GM12878 (cell line): ENCODE data around the gene FXYD3. TPM values are rescaled to one million over a fixed set of nuclear protein-coding genes. Genes with fewer than 3 reads are reported as not detected.

ENCODE experiments used
- ATAC-seq: fragments of 200-7000 bp; cut with Tn5 transposase; 3 replicates; pipeline ENCODE4 v1.9.1; 2020; ENCODE audit warnings: mild to moderate bottlenecking, moderate library complexity
- BruUV-seq: library from RNA; stranded (reverse); fragments of 400-500 nt; replicated peaks from 2 replicates; lab custom pipeline; 2021; lab: Mats Ljungman, UMichigan
- CTCF ChIA-PET: fragments of 300-600 bp; sonication (Branson Sonifier 250); formaldehyde crosslinking; extraction: SDS; loops from one replicate; lab custom pipeline; 2021; ENCODE audit warnings: inconsistent platforms; lab: Yijun Ruan, JAX
- POLR2A ChIA-PET: fragments of 350-600 bp; formaldehyde crosslinking; extraction: SDS; loops from one replicate; lab custom pipeline; 2021; ENCODE audit warnings: inconsistent platforms; lab: Charles Lee
- RAD21 ChIA-PET: fragments of 300-600 bp; sonication (Branson Sonifier 250); formaldehyde crosslinking; loops from one replicate; lab custom pipeline; 2023; ENCODE audit warnings: antibody characterized with exemption; ENCODE audit not compliant: unreplicated experiment; lab: Charles Lee
- SMC1A ChIA-PET: fragments of 300-600 bp; sonication (Branson Sonifier 250); formaldehyde crosslinking; loops from one replicate; lab custom pipeline; 2023; ENCODE audit not compliant: unreplicated experiment, uncharacterized antibody; lab: Charles Lee
- DNase-seq: peaks from one replicate; pipeline ENCODE4 v3.0.0-alpha.2; 2011; ENCODE audit warnings: low read depth, low spot score
- FAIRE-seq: peaks from 3 replicates; lab custom pipeline; 2011; peaks lifted over from hg19 to GRCh38; lab: Jason Lieb, UNC
- H2AFZ ChIP-seq: 2 replicates; pipeline ENCODE4 v1.6.0; 2011; ENCODE audit warnings: low read depth, low read length, control low read depth; ENCODE audit not compliant: control insufficient read depth
- H3K27ac ChIP-seq: 2 replicates; pipeline ENCODE4 v1.5.1; 2011; ENCODE audit warnings: control low read depth; ENCODE audit not compliant: control insufficient read depth, insufficient read depth
- H3K27me3 ChIP-seq, 2 experiments: replicated peaks in 1 of 2; 2 replicates each; pipeline versions ENCODE4 v1.6.0 to v1.6.1; 2011; ENCODE audit warnings: low read length in 1 of 2; ENCODE audit not compliant: control insufficient read depth in 2 of 2, insufficient read depth in 2 of 2
- H3K36me3 ChIP-seq, 2 experiments: 2 replicates each; pipeline ENCODE4 v1.5.1; 2011; ENCODE audit warnings: low read length in 1 of 2; ENCODE audit not compliant: control insufficient read depth in 2 of 2, insufficient read depth in 2 of 2
- H3K4me1 ChIP-seq: 2 replicates; pipeline ENCODE4 v1.6.1; 2011; ENCODE audit warnings: mild to moderate bottlenecking, low read length, moderate library complexity, mixed read lengths; ENCODE audit not compliant: control insufficient read depth, insufficient read depth
- H3K4me2 ChIP-seq: 2 replicates; pipeline ENCODE4 v1.6.0; 2011; ENCODE audit warnings: control low read depth; ENCODE audit not compliant: control insufficient read depth, insufficient read depth
- H3K4me3 ChIP-seq: fragments of 200-600 bp; sonication (generic); 2 replicates; pipeline ENCODE4 v1.5.1; 2016
- H3K79me2 ChIP-seq: 2 replicates; pipeline ENCODE4 v1.6.0; 2011; ENCODE audit warnings: low read length; ENCODE audit not compliant: control insufficient read depth, insufficient read depth
- H3K9ac ChIP-seq: 2 replicates; pipeline ENCODE4 v1.8.0; 2011; ENCODE audit warnings: low read length, control low read depth, mixed read lengths; ENCODE audit not compliant: control insufficient read depth, insufficient read depth
- H3K9me3 ChIP-seq: replicated peaks from 3 replicates; pipeline ENCODE4 v1.5.1; 2011; ENCODE audit warnings: mild to moderate bottlenecking, low read length; ENCODE audit not compliant: control insufficient read depth, insufficient read depth
- H4K20me1 ChIP-seq: 2 replicates; pipeline ENCODE4 v1.6.0; 2011; ENCODE audit not compliant: control insufficient read depth, insufficient read depth
- ATF7 ChIP-seq: fragments of 450-650 bp; IDR thresholded peaks from 2 replicates; pipeline ENCODE4 v1.6.1; 2016; ENCODE audit warnings: low read depth, mild to moderate bottlenecking
- BCL11A ChIP-seq: IDR thresholded peaks from 2 replicates; pipeline ENCODE4 v1.6.1; 2011; ENCODE audit warnings: low read depth, low read length
- CHD4 ChIP-seq: fragments of 200-600 bp; sonication (generic); IDR thresholded peaks from 2 replicates; pipeline ENCODE4 v1.6.1; 2016; ENCODE audit warnings: mild to moderate bottlenecking
- EGR1 ChIP-seq, 2 experiments: IDR thresholded peaks; 1 replicate in 1 of 2; 2 replicates in 1 of 2; pipeline ENCODE4 v1.6.1; 2011 to 2012; ENCODE audit warnings: low read depth in 2 of 2, low read length in 2 of 2, borderline replicate concordance in 1 of 2, mild to moderate bottlenecking in 1 of 2, moderate library complexity in 1 of 2
- EP300 ChIP-seq, 2 experiments: fragments of 150-350 bp in 1 of 2; IDR thresholded peaks; 2 replicates each; pipeline ENCODE4 v1.6.1; 2011 to 2012; ENCODE audit warnings: low read depth in 2 of 2, low read length in 2 of 2, borderline replicate concordance in 1 of 2, improper control_type of control experiment in 1 of 2, inconsistent platforms in 1 of 2; ENCODE audit not compliant: control insufficient read depth in 1 of 2
- MYB ChIP-seq: fragments of 150-350 bp; IDR thresholded peaks from 2 replicates; pipeline ENCODE4 v1.6.1; 2014; ENCODE audit warnings: mild to moderate bottlenecking, low read depth, low read length, borderline replicate concordance
- POU2F2 ChIP-seq: IDR thresholded peaks from 3 replicates; pipeline ENCODE4 v1.6.1; 2011; ENCODE audit warnings: low read depth, mild to moderate bottlenecking, low read length, borderline replicate concordance
- RAD51 ChIP-seq: fragments of 450-650 bp; IDR thresholded peaks from 2 replicates; pipeline ENCODE4 v1.6.1; 2016; ENCODE audit warnings: moderate library complexity, mild to moderate bottlenecking, inconsistent platforms
- REST ChIP-seq: IDR thresholded peaks from 2 replicates; pipeline ENCODE4 v1.6.1; 2012; ENCODE audit warnings: mild to moderate bottlenecking, low read depth, low read length
- SMARCA5 ChIP-seq: fragments of 450-650 bp; IDR thresholded peaks from 2 replicates; pipeline ENCODE4 v1.6.1; 2017; ENCODE audit warnings: mild to moderate bottlenecking
- TBL1XR1 ChIP-seq: IDR thresholded peaks from 2 replicates; pipeline ENCODE4 v1.6.1; 2012; ENCODE audit warnings: low read depth, low read length, improper control_type of control experiment
- USF1 ChIP-seq: IDR thresholded peaks from 2 replicates; pipeline ENCODE4 v1.6.1; 2011; ENCODE audit warnings: borderline replicate concordance, low read depth, mild to moderate bottlenecking, moderate library complexity, mixed read lengths, low read length; ENCODE audit not compliant: insufficient read depth; ENCODE audit errors: extremely low read length
- YY1 ChIP-seq: IDR thresholded peaks from 2 replicates; pipeline ENCODE4 v1.6.1; 2011; ENCODE audit warnings: low read depth, mild to moderate bottlenecking, low read length
- WGBS: methylation state at CpG from one replicate; pipeline ENCODE4 v1.1.6; 2016; ENCODE audit warnings: low lambda C conversion rate; ENCODE audit not compliant: insufficient replicate concordance, insufficient coverage; ENCODE audit errors: missing lambda C conversion rate; 5-methylcytosine and 5-hydroxymethylcytosine counted together
- in situ Hi-C: fragments of 300-500 bp; cut with MboI; formaldehyde crosslinking; loops from 9 replicates; pipeline ENCODE4 v1.14.3; 2018; ENCODE audit warnings: mixed read lengths
- intact Hi-C: fragments of 100-400 bp; cut with micrococcal nuclease; formaldehyde crosslinking; loops from one replicate; pipeline ENCODE4 v1.14.2; 2022; ENCODE audit not compliant: unreplicated experiment
- polyA plus RNA-seq, 11 experiments: library from polyadenylated mRNA; depleted of rRNA in 4 of 11; unstranded in 6 of 11; stranded (reverse) in 5 of 11; fragments of >200 nt; fragmentation: Nextera tagmentation in 4 of 11; fragmentation: Illumina TruSeq in 1 of 11; extraction: Ambion mirVana in 4 of 11; extraction: Trizol in 1 of 11; gene quantifications; 1 replicate in 1 of 11; 2 replicates in 10 of 11; pipeline versions ENCODE4 v1.2.1 to v1.2.3, GENCODE V29; 2011 to 2016; ENCODE audit warnings: inconsistent platforms in 2 of 11, missing spikeins in 2 of 11, low read depth in 1 of 11
- total RNA-seq, 4 experiments: library from RNA; depleted of rRNA in 3 of 4; stranded (reverse); fragments of >200 nt in 3 of 4; fragmentation: Illumina TruSeq in 1 of 4; extraction: Trizol in 1 of 4; gene quantifications; 2 replicates each; pipeline versions ENCODE4 v1.2.1 to v1.2.3, GENCODE V29; 2013 to 2021

The FXYD3 gene
- total and polyA plus RNA-seq, 10 of the 15 experiments (the other 5 are each of a cell fraction or from before 2014, with no cell fraction given), result 0.09 to 0.44 TPM; not detected in 8

GRCh38 chr19:35156673-35157014 is 41.0 kb downstream of the FXYD3 start:
- ChIA-PET CTCF (interaction anchor here (0.9 to 1.3 kb wide), 2 partner anchors 15 to 47 kb away, joined by 3 read pairs; no protein-coding TSS in a partner anchor), POLR2A (no interaction called here), SMC1A (interaction anchor here (0.9 kb wide), 1 partner anchor 11 kb away, joined by 3 read pairs; no protein-coding TSS in a partner anchor), RAD21 (interaction anchor here (1.0 kb wide), 1 partner anchor 15 kb away, joined by 3 read pairs; no protein-coding TSS in a partner anchor)
- BruUV-seq, result no TSS peak
- in situ Hi-C loops, result no loop called here
- Histone ChIP-seq H3K4me3 (no peak overlapping the region), H3K9ac (no peak overlapping the region), H3K79me2 (peaks cover 19% of the 10 kb centered on the region), H3K36me3 (peaks cover 4 to 26% of the 10 kb centered on the region in 2 experiments), H3K4me2 (peak overlapping the region; percentile 81; the same call in 1 of the 2 replicates), H3K27me3 (peaks cover 0 to 3% of the 10 kb centered on the region in 2 experiments; a peak in 1 of 4 replicates), H3K4me1 (peaks cover 6% of the 10 kb centered on the region), H4K20me1 (no peaks in the 10 kb centered on the region), H3K9me3 (no peaks in the 10 kb centered on the region; the same call in 1 of the 3 replicates), H2AFZ (no peak overlapping the region), H3K27ac (no peak overlapping the region)
- no peak for FAIRE-seq
- intact Hi-C loops, result loop anchor here (5.0 kb wide), 1 partner anchor 51 kb away; no protein-coding TSS in a partner anchor
- WGBS, result 93% methylated on average over 7 of the region's 7 CpGs
- TF ChIP-seq EP300 (IDR thresholded peaks at IDR 0.05; ENCODE audit: borderline replicate concordance in 1 of 2, control insufficient read depth in 1 of 2, low read depth in 2 of 2, low read length in 2 of 2), result no peak
- no peak for TF ChIP-seq RAD51
- no peak for TF ChIP-seq ATF7
- TF ChIP-seq SMARCA5, result no peak
- TF ChIP-seq MYB, result no peak
- ATAC-seq, result no peak
- DNase-seq, result no peak

GRCh38 chr19:35157431-35157830 is 41.8 kb downstream of the FXYD3 start:
- H3K79me2 ChIP-seq, result peaks cover 19% of the 10 kb centered on the region
- FAIRE-seq, result no peak
- in situ Hi-C loops (no loop called here), intact Hi-C loops (loop anchor here (5.0 kb wide), 1 partner anchor 50 kb away; no protein-coding TSS in a partner anchor)
- peaks cover 0 to 3% of the 10 kb centered on the region in 2 experiments; a peak in 1 of 4 replicates for H3K27me3 ChIP-seq
- ATAC-seq, result no peak
- ChIA-PET RAD21 (no interaction called here), POLR2A (no interaction called here), CTCF (no interaction called here), SMC1A (no interaction called here)
- BruUV-seq, result no TSS peak
- peaks cover 3% of the 10 kb centered on the region; the same call in 2 of the 3 replicates for H3K9me3 ChIP-seq
- DNase-seq, result no peak
- WGBS, result 98% methylated on average over 4 of the region's 4 CpGs
- peaks cover 4 to 31% of the 10 kb centered on the region in 2 experiments for H3K36me3 ChIP-seq
- no peak overlapping the region for H3K9ac ChIP-seq
- no peak overlapping the region for H2AFZ ChIP-seq
- peaks cover 6% of the 10 kb centered on the region for H3K4me1 ChIP-seq
- H4K20me1 ChIP-seq, result no peaks in the 10 kb centered on the region
- no peak overlapping the region for H3K4me2 ChIP-seq
- H3K4me3 ChIP-seq, result no peak overlapping the region
- H3K27ac ChIP-seq, result no peak overlapping the region
- TF ChIP-seq CHD4, result no peak
- no peak for TF ChIP-seq TBL1XR1
- no peak for TF ChIP-seq REST
- TF ChIP-seq YY1, result no peak
- no peak for TF ChIP-seq EGR1 (IDR thresholded peaks at IDR 0.05; ENCODE audit: borderline replicate concordance in 1 of 2, low read depth in 2 of 2, low read length in 2 of 2)
- TF ChIP-seq POU2F2, result no peak
- no peak for TF ChIP-seq BCL11A
- TF ChIP-seq USF1, result no peak
